ENCODE data around the gene PDE8B. TPM values are rescaled to one million over a fixed set of nuclear protein-coding genes. Genes with fewer than 3 reads are reported as not detected.

PDE8B gene
- total and polyA plus RNA-seq, 4 donors: 0.19 to 0.82 (median 0.49) TPM

DNA sequence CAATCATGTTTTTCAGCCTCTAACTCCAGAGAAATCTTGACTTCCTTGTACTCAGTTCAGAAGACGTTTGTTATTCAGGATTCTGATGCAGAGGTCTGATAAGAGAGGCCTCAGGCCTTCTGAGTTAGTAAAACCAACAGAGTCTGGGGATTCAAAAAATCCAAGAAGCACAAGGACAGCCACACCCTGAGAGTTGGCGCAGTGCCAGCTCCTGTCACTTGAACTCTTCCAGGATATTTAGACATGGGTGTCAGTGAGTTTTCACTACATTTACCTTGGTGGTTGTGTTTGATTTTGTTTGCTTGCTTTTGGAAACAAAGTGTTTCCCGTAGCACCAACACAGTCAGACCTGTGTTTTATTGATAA, 41.6 kb upstream of the PDE8B start:
- peaks cover 0 to 3% (median 0%) of the 10 kb centered on the region in 4 donors for H3K4me1 ChIP-seq (ENCODE audit: control insufficient read depth in 4 of 4, insufficient read depth in 4 of 4, low read length in 3 of 4)
- no peaks in the 10 kb centered on the region for H3K9me3 ChIP-seq (ENCODE audit: control insufficient read depth in 4 of 4, low read length in 3 of 4)
- H3K27me3 ChIP-seq (ENCODE audit: control insufficient read depth in 4 of 4, insufficient read depth in 4 of 4, low read length in 3 of 4): peaks cover 0 to 9% (median 4%) of the 10 kb centered on the region in 4 donors
- no peak overlapping the region for H3K4me3 ChIP-seq (ENCODE audit: low read depth in 1 of 3, low read length in 3 of 3)
- 59% methylated on average over 3 of the region's 3 CpGs for WGBS
- no peak overlapping the region for H3K27ac ChIP-seq (ENCODE audit: low read depth in 1 of 2, low read length in 2 of 2)
- TF ChIP-seq HNF4A (conservative IDR thresholded peaks at IDR 0.05) (no peak), SP1 (IDR thresholded peaks at IDR 0.05) (no peak), NR2F2 (IDR thresholded peaks at IDR 0.05) (no peak), HNF4G (IDR thresholded peaks at IDR 0.05) (no peak), RAD21 (IDR thresholded peaks at IDR 0.05) (no peak), GABPA (IDR thresholded peaks at IDR 0.05 in 1 of 2, conservative IDR thresholded peaks at IDR 0.05 in 1 of 2) (no peak), JUND (IDR thresholded peaks at IDR 0.05) (no peak)
- TF ChIP-seq, protein P1, sequence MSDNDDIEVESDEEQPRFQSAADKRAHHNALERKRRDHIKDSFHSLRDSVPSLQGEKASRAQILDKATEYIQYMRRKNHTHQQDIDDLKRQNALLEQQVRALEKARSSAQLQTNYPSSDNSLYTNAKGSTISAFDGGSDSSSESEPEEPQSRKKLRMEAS (IDR thresholded peaks at IDR 0.05): no peak
- TF ChIP-seq, protein P2, sequence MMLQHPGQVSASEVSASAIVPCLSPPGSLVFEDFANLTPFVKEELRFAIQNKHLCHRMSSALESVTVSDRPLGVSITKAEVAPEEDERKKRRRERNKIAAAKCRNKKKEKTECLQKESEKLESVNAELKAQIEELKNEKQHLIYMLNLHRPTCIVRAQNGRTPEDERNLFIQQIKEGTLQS (IDR thresholded peaks at IDR 0.05): no peak
- TF ChIP-seq, protein P3, sequence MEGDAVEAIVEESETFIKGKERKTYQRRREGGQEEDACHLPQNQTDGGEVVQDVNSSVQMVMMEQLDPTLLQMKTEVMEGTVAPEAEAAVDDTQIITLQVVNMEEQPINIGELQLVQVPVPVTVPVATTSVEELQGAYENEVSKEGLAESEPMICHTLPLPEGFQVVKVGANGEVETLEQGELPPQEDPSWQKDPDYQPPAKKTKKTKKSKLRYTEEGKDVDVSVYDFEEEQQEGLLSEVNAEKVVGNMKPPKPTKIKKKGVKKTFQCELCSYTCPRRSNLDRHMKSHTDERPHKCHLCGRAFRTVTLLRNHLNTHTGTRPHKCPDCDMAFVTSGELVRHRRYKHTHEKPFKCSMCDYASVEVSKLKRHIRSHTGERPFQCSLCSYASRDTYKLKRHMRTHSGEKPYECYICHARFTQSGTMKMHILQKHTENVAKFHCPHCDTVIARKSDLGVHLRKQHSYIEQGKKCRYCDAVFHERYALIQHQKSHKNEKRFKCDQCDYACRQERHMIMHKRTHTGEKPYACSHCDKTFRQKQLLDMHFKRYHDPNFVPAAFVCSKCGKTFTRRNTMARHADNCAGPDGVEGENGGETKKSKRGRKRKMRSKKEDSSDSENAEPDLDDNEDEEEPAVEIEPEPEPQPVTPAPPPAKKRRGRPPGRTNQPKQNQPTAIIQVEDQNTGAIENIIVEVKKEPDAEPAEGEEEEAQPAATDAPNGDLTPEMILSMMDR (IDR thresholded peaks at IDR 0.05; ENCODE audit: low read depth, low read length, missing input control): no peak
- H3K9ac ChIP-seq (ENCODE audit: low read depth in 1 of 2, low read length in 2 of 2): no peak overlapping the region
- no peaks in the 10 kb centered on the region for H3K36me3 ChIP-seq (ENCODE audit: control insufficient read depth in 4 of 4, insufficient read depth in 3 of 4, low read depth in 1 of 4, low read length in 3 of 4)
- no peak for DNase-seq (ENCODE audit: low spot score)

DNA sequence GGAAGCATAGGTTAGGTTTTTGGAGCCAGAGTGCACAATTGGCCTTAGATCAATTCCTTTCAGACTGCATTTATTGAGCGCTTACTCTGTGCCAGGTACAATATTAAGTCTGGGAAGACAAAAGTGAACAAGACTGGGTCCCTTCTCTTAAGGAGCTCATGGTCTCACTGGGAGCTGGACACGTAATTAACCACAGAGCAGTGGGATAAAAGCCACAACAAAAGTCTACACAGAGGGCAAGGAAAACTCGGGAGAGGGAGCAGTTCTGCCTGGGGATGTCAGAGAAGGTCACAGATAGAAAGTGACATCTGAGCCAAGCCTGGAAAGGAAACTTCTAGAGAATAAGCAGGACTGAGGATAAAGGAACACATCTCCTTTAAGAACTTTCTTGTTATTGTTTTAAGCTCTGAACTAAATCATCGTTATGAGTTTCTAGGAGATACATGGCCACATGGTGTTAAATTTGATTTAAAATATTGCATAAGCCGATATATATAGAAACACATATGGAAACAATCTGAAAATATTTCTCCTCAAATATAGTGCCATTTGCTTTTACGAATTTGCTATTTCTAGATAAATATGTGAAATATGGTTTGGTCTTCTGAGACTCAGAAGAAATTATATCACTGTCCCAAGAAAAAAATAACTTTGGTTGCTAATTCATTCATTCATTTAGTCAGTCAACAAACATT, 40.1 kb upstream of the PDE8B start:
- Histone ChIP-seq H3K27ac (ENCODE audit: low read depth in 1 of 2, low read length in 2 of 2) (no peak overlapping the region), H3K4me1 (ENCODE audit: control insufficient read depth in 4 of 4, insufficient read depth in 4 of 4, low read length in 3 of 4) (peaks cover 0 to 3% (median 0%) of the 10 kb centered on the region in 4 donors), H3K36me3 (ENCODE audit: control insufficient read depth in 4 of 4, insufficient read depth in 3 of 4, low read depth in 1 of 4, low read length in 3 of 4) (no peaks in the 10 kb centered on the region), H3K9me3 (ENCODE audit: control insufficient read depth in 4 of 4, low read length in 3 of 4) (no peaks in the 10 kb centered on the region), H3K27me3 (ENCODE audit: control insufficient read depth in 4 of 4, insufficient read depth in 4 of 4, low read length in 3 of 4) (peaks cover 0 to 9% (median 4%) of the 10 kb centered on the region in 4 donors), H3K4me3 (ENCODE audit: low read depth in 1 of 3, low read length in 3 of 3) (no peak overlapping the region), H3K9ac (ENCODE audit: low read depth in 1 of 2, low read length in 2 of 2) (no peak overlapping the region)
- WGBS: 77% methylated on average over 6 of the region's 6 CpGs
- no peak for DNase-seq (ENCODE audit: low spot score)
- no peak for TF ChIP-seq EGR1 (IDR thresholded peaks at IDR 0.05; ENCODE audit: low read depth in 2 of 2)
- TF ChIP-seq HNF4A (conservative IDR thresholded peaks at IDR 0.05): no peak
- TF ChIP-seq, protein P4, sequence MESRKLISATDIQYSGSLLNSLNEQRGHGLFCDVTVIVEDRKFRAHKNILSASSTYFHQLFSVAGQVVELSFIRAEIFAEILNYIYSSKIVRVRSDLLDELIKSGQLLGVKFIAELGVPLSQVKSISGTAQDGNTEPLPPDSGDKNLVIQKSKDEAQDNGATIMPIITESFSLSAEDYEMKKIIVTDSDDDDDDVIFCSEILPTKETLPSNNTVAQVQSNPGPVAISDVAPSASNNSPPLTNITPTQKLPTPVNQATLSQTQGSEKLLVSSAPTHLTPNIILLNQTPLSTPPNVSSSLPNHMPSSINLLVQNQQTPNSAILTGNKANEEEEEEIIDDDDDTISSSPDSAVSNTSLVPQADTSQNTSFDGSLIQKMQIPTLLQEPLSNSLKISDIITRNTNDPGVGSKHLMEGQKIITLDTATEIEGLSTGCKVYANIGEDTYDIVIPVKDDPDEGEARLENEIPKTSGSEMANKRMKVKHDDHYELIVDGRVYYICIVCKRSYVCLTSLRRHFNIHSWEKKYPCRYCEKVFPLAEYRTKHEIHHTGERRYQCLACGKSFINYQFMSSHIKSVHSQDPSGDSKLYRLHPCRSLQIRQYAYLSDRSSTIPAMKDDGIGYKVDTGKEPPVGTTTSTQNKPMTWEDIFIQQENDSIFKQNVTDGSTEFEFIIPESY (IDR thresholded peaks at IDR 0.05): no peak
- TF ChIP-seq HNF4G (IDR thresholded peaks at IDR 0.05): no peak
- TF ChIP-seq RXRA (IDR thresholded peaks at IDR 0.05): no peak
- TF ChIP-seq FOXA2 (IDR thresholded peaks at IDR 0.05): no peak
- TF ChIP-seq NR2F2 (IDR thresholded peaks at IDR 0.05): no peak
- TF ChIP-seq GABPA (IDR thresholded peaks at IDR 0.05 in 1 of 2, conservative IDR thresholded peaks at IDR 0.05 in 1 of 2): no peak
- no peak for TF ChIP-seq FOXA1 (IDR thresholded peaks at IDR 0.05)
- TF ChIP-seq TAF1 (conservative IDR thresholded peaks at IDR 0.05): no peak
- TF ChIP-seq, protein P1 (IDR thresholded peaks at IDR 0.05): no peak
- no peak for TF ChIP-seq RAD21 (IDR thresholded peaks at IDR 0.05)
- TF ChIP-seq SP1 (IDR thresholded peaks at IDR 0.05): no peak
